GM21390 (cell line): ENCODE results near the gene ATAD2B.
"Not testable (repeated sequence)": the region's sequence is repeated elsewhere in the genome, so short reads cannot be mapped to it uniquely, and the experiment has no call there.

Experiments used
- ATAC-seq: cut with Tn5 transposase; IDR thresholded peaks from one replicate; pipeline ENCODE4 v1.9.1; 2021; ENCODE audit not compliant: unreplicated experiment

ATAD2B gene

GRCh38 chr2:23926750-23927571 is at the start of gene ATAD2B:
ATAD2B (minus strand) TSS chr2:23927123; CDS start chr2:23926770, 353 bp downstream.
- peak; percentile 74 for ATAC-seq

DNA sequence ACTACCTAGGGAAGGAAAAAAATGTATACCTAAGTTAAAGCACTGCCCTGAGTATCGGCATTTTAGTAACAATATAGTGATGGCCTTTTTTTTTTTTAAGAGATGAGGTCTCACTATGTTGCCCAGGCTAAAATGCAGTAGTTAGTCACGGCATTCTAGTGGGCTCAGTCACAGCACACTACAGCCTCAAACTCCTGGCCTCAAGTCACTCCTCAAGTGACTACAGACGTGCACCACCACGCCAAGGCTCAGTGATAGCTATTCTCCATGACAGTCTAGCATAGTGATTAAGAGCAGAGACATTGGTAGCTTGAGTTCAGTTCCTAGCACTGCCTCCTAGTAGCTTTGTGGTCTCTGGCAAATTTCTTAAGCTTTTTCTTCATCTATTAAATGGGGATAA is 40.9 kb upstream of the ATAD2B start:
- no peak for ATAC-seq

GRCh38 chr2:23954325-23955014 is 27.5 kb upstream of the ATAD2B start:
- ATAC-seq = no peak

DNA sequence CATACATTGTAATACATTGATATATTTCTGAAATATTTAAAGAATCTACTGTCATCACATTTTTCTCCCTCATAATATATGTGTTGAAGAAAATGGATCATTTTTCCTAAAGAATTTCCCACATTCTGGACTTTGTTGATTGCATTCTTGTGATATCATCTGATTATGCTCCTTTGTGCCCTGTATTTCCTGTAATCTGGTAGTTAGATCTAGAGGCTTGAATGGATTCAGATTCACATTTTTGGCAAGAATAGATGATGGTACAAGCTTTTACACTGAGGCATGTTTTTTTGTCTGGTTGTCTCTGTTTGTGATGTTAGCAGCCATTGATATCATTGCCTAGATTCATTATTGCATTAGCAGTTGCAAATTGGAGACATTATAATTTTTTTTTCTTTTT is 26.7 kb upstream of the ATAD2B start:
- ATAC-seq = no peak

DNA sequence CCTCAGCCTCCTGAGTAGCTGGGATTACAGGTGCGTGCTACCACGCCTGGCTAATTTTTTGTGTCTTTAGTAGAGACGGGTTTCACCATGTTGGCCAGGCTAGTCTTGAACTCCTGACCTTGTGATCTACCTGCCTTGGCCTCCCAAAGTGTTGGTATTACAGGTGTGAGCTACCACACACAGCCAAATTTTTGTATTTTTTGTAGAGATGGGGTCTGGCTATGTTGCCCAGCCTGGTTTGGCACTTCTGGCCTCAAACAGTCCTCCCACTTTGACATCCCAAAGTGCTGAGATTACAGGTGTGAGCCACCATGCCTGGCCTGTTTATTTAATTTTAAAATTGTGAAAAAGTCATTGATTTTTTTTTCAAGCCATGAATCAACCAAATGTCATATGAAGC is 25.6 kb upstream of the ATAD2B start:
- ATAC-seq = not testable (repeated sequence)

- no peak for ATAC-seq
These were observed 20.4 kb upstream of the ATAD2B start for GRCh38 chr2:23947350-23947749.

DNA sequence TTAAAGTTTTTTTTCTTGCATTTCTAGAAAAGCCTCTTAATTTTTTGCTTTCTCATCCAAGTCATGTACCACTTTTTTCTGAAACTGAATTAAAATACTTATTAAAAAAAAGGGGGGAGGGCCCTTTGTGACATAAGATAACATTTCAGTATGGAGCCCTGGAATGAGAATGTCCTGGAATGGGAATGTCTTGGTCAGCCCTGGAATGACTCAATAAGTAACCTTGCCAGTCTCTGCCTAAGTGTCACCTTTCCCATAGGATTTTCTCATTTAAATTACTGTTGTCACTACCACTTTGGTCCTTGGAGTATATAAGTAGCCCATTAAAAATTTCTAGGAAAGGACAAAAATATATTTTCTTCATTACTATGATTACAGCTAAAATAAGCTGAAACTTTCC is 18.1 kb upstream of the ATAD2B start:
- ATAC-seq = no peak

DNA sequence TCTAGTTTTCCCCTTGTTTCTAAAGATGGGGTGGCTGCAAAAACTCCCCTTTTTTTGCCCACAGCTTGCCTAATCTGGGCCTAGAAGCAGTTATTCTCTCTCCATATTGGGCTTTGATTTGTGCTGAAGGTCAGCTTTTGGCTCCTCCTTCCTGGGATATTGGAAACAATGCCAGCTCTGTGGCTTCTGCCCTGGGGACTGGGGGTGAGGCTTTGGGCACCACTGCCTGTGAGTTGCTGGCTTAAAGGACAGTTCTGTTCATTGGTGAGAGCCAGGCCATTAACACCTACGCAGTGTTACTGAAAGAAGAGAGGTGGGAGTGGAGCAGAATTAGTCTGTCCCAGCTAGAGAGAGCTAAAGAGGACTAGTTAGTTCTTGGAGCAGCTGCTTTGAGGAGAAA is 17.6 kb upstream of the ATAD2B start:
- ATAC-seq = no peak

- no peak for ATAC-seq
These were observed 16.7 kb upstream of the ATAD2B start for GRCh38 chr2:23943666-23944065.

GRCh38 chr2:23941644-23942043 is 14.7 kb upstream of the ATAD2B start:
- ATAC-seq = no peak

DNA sequence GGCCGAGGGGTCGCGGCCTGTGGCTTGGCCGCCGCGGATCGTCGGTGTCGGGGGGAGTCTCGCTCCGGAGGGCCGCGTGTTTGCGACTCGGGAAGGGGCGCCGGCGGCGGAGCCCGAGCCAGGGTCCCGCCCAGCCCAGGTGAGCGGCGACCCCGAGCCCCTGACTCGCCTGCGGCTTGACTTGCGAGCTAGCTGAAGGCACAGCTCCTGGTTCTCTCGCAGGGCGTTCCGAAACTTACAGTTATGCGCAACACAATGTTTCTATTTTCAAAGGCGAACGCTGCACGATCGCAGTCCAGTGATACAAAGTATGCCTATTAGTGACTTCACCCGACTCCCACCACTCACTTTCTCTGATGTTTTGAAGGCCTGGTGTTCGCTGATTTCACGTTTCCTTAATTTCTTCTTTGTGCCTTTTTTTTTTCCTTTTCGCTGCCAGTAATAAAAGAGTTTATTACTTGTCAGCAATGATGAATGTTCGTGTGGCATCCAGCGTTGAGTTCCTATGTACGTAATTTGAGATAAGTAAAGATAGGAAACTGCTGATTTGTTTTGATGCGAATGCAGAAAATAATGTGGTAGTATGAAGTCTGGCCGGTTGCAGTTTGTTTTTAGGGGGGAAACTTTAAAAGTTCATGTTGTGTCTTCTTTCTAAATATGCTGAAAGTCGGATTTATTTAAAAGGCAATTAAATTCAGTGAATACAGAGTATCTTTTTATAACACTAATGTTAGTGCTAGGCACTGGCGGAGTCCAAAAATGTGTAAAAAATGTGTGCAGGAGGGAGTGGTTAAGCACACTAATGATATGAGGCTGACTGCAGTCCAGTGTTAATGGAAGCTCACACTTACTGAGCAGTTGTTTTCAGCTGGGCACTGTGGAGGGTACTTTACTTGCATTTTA is 14.0 kb upstream of the ATAD2B start:
- peak; percentile 62 for ATAC-seq

DNA sequence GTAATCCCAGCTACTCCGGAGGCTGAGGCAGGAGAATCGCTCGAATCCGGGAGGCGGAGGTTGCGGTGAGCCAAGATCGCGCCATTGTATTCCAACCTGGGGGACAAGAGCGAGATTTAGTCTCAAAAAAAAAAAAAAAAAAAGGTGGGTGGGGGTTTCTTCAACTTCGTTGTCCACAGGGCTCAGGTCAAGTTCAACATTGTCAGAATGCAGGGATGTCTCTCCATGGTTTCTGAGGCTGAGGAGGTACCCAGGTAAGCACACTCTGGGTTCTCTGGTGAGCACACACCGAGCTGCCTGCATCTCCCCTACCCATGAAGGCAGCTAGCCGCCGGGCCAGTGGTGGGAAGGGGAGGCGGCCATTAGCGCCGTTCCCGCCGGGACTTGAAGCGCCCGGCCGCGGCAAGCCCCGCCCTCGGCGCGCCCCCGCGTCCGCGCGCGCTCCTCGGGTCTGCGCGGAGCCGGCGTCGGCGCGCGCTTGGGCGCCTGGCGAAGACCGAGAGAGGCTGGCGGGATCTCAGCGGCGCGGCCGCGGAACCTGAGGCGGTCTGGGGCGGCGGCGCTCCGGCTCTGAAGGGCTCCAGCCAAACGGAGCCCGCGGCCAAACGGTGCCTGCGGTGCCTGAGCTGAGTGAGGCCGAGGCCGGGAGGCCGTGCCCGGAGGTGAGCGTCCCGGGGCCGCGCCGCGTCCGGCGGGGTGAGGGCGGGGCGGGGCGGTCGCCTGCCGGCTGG is 13.2 kb upstream of the ATAD2B start, which contains the start of gene UBXN2A:
TSS of gene UBXN2A (plus strand) at position 477 of the 731 bp plus-strand sequence. CDS start 17,852 bp downstream, outside the sequence.
- peak; percentile 73 for ATAC-seq

DNA sequence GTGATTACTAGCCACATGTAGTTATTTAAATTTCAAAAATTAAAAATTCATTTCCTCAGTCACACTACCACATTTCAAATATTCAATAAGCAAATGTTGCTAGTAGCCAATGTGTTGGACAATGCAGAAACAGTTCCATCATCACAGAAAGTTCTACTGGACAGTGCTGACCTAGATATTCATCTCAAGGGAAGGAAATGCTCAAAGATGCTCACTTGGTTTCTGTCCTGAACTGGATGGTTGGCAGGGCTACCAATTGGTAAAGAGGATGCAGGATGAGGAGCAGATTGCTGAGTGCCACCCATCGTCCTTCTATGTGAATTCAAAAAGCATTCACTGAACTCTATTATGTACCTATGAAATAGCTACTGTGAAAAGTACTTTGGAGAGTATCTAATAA is 7.3 kb upstream of the ATAD2B start:
- ATAC-seq = no peak

- ATAC-seq = peak; percentile 20
These were observed 603 bp downstream of the ATAD2B start for GRCh38 chr2:23926290-23926749.

GRCh38 chr2:23925702-23926289 is 1.1 kb downstream of the ATAD2B start:
- ATAC-seq = peak; percentile 59

GRCh38 chr2:23924589-23925359 is 2.1 kb downstream of the ATAD2B start:
- no peak for ATAC-seq

- ATAC-seq = no peak
These were observed 8.0 kb downstream of the ATAD2B start for GRCh38 chr2:23918837-23919489.

GRCh38 chr2:23916727-23917405 is 10.1 kb downstream of the ATAD2B start:
- no peak for ATAC-seq
